GM12878 (cell line): ENCODE data around the gene C1QTNF9.
"Not testable (repeated sequence)": the region's sequence is repeated elsewhere in the genome, so short reads cannot be mapped to it uniquely, and the experiment has no call there.

Experiments used
- EZH2 ChIP-seq: IDR thresholded peaks from 2 replicates; pipeline ENCODE4 v1.6.1; 2012; ENCODE audit warnings: low read depth, mild to moderate bottlenecking, control low read depth, inconsistent platforms, low read length, borderline replicate concordance; ENCODE audit not compliant: control insufficient read depth
- POLR2AphosphoS5 ChIP-seq: IDR thresholded peaks from 2 replicates; pipeline ENCODE4 v1.6.1; 2011; ENCODE audit warnings: mild to moderate bottlenecking, low read length, inconsistent platforms
- TBL1XR1 ChIP-seq: IDR thresholded peaks from 2 replicates; pipeline ENCODE4 v1.6.1; 2012; ENCODE audit warnings: low read depth, low read length, improper control_type of control experiment
- TCF7 ChIP-seq: IDR thresholded peaks from 2 replicates; pipeline ENCODE4 v1.6.1; 2014; ENCODE audit warnings: antibody characterized with exemption, borderline replicate concordance
- ZZZ3 ChIP-seq: IDR thresholded peaks from 2 replicates; pipeline ENCODE4 v1.6.1; 2011; ENCODE audit warnings: low read depth; ENCODE audit not compliant: control insufficient read depth, insufficient read length
- TF ChIP-seq, protein P1 (sequence below), 3 experiments: IDR thresholded peaks in 2 of 3; conservative IDR thresholded peaks in 1 of 3; 2 replicates each; pipeline ENCODE4 v1.5.1; 2011; ENCODE audit warnings: low read depth in 3 of 3, low read length in 3 of 3, mild to moderate bottlenecking in 3 of 3, control low read depth in 2 of 3, moderate library complexity in 2 of 3, inconsistent platforms in 1 of 3, mixed read lengths in 1 of 3; ENCODE audit not compliant: control insufficient read depth in 2 of 3, insufficient read depth in 1 of 3; ENCODE audit errors: extremely low read depth in 1 of 3

DNA sequence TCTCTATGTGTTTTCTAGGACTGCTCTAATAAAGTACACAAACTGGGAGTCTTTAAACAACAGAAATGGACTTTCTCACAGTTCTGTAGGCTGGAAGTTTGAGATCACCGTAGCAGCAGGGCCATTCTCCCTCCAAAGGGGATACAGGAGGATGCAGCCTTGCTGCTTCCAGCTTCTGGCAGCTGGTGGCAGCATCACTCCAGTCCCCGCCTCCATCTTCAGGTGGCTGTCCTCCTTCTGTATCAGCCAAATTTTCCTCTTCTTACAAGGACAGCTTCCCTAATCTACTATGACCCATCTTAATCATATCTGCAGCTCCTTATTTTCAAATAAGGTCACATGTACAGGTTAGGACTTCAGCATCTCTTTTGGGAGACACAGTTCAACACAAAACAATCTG lies 13.1 kb downstream of the C1QTNF9 start:
- not testable (repeated sequence) for TF ChIP-seq ZZZ3, TCF7, TBL1XR1, EZH2, POLR2AphosphoS5
- TF ChIP-seq, protein P1, sequence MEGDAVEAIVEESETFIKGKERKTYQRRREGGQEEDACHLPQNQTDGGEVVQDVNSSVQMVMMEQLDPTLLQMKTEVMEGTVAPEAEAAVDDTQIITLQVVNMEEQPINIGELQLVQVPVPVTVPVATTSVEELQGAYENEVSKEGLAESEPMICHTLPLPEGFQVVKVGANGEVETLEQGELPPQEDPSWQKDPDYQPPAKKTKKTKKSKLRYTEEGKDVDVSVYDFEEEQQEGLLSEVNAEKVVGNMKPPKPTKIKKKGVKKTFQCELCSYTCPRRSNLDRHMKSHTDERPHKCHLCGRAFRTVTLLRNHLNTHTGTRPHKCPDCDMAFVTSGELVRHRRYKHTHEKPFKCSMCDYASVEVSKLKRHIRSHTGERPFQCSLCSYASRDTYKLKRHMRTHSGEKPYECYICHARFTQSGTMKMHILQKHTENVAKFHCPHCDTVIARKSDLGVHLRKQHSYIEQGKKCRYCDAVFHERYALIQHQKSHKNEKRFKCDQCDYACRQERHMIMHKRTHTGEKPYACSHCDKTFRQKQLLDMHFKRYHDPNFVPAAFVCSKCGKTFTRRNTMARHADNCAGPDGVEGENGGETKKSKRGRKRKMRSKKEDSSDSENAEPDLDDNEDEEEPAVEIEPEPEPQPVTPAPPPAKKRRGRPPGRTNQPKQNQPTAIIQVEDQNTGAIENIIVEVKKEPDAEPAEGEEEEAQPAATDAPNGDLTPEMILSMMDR (IDR thresholded peaks at IDR 0.05 in 2 of 3, conservative IDR thresholded peaks at IDR 0.05 in 1 of 3; ENCODE audit: control insufficient read depth in 2 of 3, extremely low read depth in 1 of 3, insufficient read depth in 1 of 3, low read depth in 3 of 3, low read length in 3 of 3): peak in 2 of 3 experiments; percentile 10 to 20; a peak in 2 of 6 replicates
